ENCODE data around the gene PRSS33. TPM values are rescaled to one million over a fixed set of nuclear protein-coding genes. Genes with fewer than 3 reads are reported as not detected.

PRSS33 gene
- total RNA-seq, 1 donor, result not detected

DNA sequence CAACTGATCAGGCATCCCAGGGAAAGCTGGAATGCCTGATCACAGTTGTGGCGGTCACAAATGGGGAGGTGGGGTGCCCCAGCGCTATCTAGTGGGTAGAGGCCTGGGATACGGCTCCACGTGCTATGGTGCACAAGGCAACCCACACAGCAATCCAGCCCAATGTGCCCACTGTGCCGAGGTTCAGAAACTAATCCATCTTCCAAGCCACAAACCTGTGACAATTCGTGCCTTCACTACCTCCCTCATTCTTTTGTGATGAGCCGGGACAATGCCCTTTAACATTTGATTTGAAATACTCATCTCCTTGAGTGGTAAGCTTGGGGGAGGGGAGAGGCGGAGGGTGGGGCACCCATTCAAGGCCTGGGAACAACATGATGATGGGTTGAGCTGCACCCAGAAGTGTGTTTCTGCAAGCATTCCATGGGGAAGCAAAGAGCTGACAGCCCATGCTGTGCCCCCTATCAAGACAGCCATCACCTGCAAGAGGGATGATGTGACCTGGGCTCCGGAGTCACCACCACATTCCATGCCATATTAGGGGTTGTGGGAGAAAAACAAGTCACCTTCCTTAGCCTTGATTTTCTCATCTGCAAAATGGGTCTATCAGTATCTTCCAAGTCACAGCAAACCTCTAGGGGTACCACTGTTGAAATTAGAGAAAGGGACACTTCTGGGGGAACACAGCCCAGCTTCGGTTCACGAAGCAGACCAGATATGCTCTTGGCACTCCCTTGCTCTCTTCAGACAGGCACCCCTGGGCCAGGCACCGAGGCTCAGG, 14.0 kb downstream of the PRSS33 start:
- no peak for DNase-seq (ENCODE audit: low read depth)
- TF ChIP-seq, protein P1, sequence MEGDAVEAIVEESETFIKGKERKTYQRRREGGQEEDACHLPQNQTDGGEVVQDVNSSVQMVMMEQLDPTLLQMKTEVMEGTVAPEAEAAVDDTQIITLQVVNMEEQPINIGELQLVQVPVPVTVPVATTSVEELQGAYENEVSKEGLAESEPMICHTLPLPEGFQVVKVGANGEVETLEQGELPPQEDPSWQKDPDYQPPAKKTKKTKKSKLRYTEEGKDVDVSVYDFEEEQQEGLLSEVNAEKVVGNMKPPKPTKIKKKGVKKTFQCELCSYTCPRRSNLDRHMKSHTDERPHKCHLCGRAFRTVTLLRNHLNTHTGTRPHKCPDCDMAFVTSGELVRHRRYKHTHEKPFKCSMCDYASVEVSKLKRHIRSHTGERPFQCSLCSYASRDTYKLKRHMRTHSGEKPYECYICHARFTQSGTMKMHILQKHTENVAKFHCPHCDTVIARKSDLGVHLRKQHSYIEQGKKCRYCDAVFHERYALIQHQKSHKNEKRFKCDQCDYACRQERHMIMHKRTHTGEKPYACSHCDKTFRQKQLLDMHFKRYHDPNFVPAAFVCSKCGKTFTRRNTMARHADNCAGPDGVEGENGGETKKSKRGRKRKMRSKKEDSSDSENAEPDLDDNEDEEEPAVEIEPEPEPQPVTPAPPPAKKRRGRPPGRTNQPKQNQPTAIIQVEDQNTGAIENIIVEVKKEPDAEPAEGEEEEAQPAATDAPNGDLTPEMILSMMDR (IDR thresholded peaks at IDR 0.05; ENCODE audit: insufficient read depth, low read depth, low read length), result no peak

DNA sequence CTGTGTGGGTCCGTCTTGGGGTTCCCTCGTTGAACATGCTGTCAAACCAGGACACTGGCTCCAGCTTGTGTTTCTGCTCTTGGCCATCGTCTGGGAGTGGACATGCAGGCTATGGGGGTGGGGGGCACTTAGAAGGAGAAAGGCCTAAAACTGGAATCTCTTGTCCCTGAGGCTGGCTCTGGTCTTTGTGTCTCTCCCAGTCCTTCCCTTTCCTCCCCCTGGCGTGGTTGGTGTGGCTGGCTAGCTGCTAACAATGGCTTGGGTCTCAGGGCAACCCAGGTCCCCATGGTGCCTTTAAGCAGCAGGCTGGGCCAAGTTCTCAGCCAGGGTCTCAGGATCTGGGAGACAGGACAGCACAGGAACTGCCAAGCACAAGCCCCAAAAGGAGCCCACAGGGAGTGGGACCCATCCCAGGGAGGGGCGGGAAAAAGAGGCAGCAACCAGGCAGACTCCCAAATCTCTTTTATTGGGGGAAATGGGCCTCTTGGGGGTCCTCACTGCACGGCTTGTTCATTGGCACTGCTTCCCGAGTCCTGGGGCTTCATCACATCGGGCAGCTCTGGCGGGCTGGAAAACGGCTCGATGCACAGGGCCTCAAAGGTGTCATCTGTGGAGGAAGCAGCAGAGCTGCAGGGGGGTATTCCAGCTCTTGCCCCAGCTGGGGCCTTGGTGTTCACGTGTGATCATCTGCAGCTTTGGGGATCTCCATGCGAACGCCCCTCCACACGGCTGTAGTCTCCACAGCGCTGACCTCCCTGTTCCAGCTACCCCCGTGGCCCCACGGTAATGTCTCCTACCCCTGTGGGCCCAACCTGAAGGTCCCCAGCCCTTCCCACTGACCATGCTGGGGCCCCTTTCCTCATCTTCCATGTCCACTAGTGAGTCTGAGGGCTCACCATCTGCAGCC, 15.6 kb downstream of the PRSS33 start:
- no peak overlapping the region for H3K4me3 ChIP-seq (ENCODE audit: low read depth, low read length)
- DNase-seq (ENCODE audit: low read depth), result no peak
- TF ChIP-seq, protein P1 (IDR thresholded peaks at IDR 0.05; ENCODE audit: insufficient read depth, low read depth, low read length), result no peak

More for the DNA sequence above, 14.0 kb downstream of the PRSS33 start:
- no peak overlapping the region for H3K4me3 ChIP-seq (ENCODE audit: low read depth, low read length)

DNA sequence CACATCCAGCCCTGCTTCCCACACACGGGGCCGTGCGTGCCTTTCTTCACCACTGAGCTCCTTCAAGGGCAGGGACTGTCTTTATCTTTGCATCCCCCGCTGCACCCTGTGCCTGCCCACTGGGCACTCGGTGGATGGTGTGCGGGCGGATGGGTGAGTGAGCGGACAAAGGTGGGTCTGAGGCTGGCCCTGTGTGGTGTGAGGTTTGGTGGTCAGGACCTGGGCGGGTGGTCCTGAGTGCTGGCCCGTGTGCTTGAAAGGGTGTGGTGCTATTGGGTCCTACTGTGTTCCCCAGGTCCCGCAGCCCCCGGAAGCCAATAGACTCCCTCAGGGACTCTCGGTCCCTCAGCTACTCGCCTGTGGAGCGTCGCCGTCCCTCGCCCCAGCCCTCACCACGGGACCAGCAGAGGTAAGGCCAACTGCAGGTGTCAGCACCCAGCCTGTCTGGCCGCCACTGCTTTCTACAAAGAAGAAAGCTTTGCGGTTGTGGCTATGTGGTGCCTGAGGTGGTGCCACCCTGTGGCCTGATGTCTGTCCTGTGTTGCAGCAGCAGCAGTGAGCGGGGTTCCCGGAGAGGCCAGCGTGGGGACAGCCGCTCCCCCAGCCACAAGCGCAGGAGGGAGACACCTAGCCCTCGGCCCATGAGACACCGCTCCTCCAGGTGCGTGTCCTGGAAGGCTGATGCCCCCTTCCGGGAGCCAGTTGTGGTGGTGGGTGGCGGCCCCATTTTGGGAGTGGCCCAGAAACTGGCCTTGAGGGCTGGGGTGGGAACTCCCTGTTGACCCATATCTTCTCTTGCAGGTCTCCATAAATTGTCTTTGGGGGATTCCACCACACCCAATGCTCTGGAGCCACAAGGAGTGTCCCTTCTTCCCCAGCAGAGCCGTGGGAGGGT, 17.1 kb downstream of the PRSS33 start:
- TF ChIP-seq, protein P1 (IDR thresholded peaks at IDR 0.05; ENCODE audit: insufficient read depth, low read depth, low read length), result peak; percentile 2
- no peak overlapping the region for H3K4me3 ChIP-seq (ENCODE audit: low read depth, low read length)
- no peak for DNase-seq (ENCODE audit: low read depth)

DNA sequence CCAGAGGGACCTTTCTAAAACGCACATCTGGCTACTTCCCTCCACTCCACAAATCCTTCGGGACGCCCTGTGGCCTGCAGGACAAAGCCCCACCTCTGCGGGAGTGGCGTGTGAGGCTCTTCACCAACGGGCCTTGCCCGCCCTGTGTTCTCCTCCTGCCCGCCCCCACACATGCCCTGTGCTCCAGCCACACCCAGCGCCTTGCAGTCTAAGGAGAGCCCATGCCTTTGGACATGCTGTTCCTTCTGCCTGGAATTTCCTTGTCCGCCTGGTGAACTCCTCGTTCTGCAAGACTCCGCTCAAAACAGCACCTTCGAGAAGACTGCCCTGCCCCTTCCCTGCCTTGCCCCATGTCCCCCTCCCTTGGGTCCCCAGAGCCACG, 17.7 kb downstream of the PRSS33 start:
- DNase-seq (ENCODE audit: low read depth), result peak; percentile 78
- no peak overlapping the region for H3K4me3 ChIP-seq (ENCODE audit: low read depth, low read length)
- TF ChIP-seq, protein P1 (IDR thresholded peaks at IDR 0.05; ENCODE audit: insufficient read depth, low read depth, low read length), result no peak

DNA sequence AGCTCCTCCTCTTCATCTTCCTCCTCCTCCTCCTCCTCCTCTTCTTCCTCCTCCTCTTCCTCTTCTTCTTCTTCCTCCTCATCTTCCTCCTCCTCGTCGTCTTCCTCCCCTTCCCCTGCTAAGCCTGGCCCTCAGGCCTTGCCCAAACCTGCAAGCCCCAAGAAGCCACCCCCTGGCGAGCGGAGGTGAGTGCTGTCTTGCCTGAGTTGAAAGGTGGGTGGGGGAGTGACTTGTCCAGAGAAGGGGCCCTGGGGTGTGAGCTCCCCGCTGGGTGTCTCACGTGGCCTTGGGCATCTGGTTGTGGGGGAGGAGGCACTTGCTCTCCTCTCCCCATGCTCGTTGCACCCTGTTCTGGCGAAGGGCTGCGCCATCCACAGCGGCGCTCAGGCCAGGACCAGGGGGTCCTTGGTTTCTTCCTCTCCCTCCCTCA, 18.2 kb downstream of the PRSS33 start:
- DNase-seq (ENCODE audit: low read depth), result no peak
- TF ChIP-seq, protein P1 (IDR thresholded peaks at IDR 0.05; ENCODE audit: insufficient read depth, low read depth, low read length), result no peak
- no peak overlapping the region for H3K4me3 ChIP-seq (ENCODE audit: low read depth, low read length)

DNA sequence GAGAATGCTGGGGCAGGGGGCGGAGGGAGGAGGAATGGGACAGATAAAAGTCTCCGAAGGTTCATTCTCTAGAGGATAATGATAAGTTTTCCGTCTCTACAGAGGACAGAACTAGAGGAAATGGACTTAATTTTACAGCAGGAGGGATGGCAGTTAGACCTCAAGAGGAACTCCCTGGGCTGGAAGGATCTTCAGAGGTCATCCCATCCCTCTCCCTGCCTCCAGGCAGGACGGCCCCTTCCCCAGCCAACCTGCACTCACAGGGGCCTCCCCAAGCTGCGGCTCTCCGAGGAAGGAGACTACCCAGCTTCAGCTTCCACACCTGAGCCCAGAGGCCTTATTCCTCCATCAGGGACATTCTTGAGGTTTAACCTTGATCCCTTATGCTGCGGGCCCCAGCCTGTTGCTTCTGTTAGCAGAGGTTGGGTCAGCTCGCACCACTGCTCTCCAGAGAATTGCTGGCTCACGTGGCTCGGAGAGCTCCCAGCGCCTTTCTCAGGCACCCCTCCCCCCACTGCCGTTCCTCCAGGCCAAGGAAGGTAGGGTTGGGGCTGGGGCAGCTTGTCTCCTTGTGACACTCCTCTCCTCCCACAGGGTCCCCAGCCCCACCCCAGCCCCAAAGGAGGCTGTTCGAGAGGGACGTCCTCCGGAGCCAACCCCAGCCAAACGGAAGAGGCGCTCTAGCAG, 18.8 kb downstream of the PRSS33 start:
- TF ChIP-seq, protein P1 (IDR thresholded peaks at IDR 0.05; ENCODE audit: insufficient read depth, low read depth, low read length), result no peak
- H3K4me3 ChIP-seq (ENCODE audit: low read depth, low read length), result no peak overlapping the region
- peak; percentile 58 for DNase-seq (ENCODE audit: low read depth)
